Keratinocyte (primary cell): ENCODE data around the gene FBH1.

ENCODE experiments used
- CTCF ChIP-seq, 3 experiments: IDR thresholded peaks in 1 of 3; conservative IDR thresholded peaks in 1 of 3; optimal IDR thresholded peaks in 1 of 3; 2 replicates in 2 of 3; 3 replicates in 1 of 3; pipeline versions ENCODE3 to v1.5.1; 2011; ENCODE audit warnings: low read length in 3 of 3, mild to moderate bottlenecking in 3 of 3, moderate library complexity in 2 of 3, control low read depth in 1 of 3, inconsistent platforms in 1 of 3; ENCODE audit not compliant: insufficient read depth in 2 of 3; ENCODE audit errors: extremely low read depth in 1 of 3
- EZH2 ChIP-seq: IDR thresholded peaks from one replicate; pipeline ENCODE4 v1.6.1; 2012; ENCODE audit warnings: inconsistent platforms, mild to moderate bottlenecking, low read length, moderate library complexity

GRCh38 chr10:5932345-5932744, 42.3 kb downstream of the FBH1 start:
- TF ChIP-seq CTCF (optimal IDR thresholded peaks at IDR 0.05 in 1 of 3, IDR thresholded peaks at IDR 0.05 in 1 of 3, conservative IDR thresholded peaks at IDR 0.05 in 1 of 3; ENCODE audit: extremely low read depth in 1 of 3, insufficient read depth in 2 of 3, low read length in 3 of 3) (no peak), EZH2 (no peak)
